SH-SY5Y (cell line): ENCODE results near the gene HMGB3.

Source experiments
- GATA2 ChIP-seq: IDR thresholded peaks from 2 replicates; pipeline ENCODE4 v1.6.1; 2011; ENCODE audit warnings: mild to moderate bottlenecking, low read depth, low read length
- GATA3 ChIP-seq: IDR thresholded peaks from 2 replicates; pipeline ENCODE4 v1.6.1; 2011; ENCODE audit warnings: low read depth, mild to moderate bottlenecking, low read length, moderate library complexity

GRCh38 chrX:151039351-151039750, 56.2 kb downstream of the HMGB3 start:
- TF ChIP-seq GATA3 (no peak), GATA2 (no peak)
